Activated T-cell treated with anti-CD3 and anti-CD28 coated beads for 4 hours (primary cell): Measurements from ENCODE around the gene EIPR1.

Source experiments
- DNase-seq: peaks from one replicate; pipeline ENCODE4 v3.0.0-alpha.2; 2020

EIPR1 gene

GRCh38 chr2:3145471-3146021 lies 232.1 kb downstream of the EIPR1 start:
- DNase-seq = no peak

- DNase-seq = no peak
Observed at GRCh38 chr2:3144856-3145255, 232.8 kb downstream of the EIPR1 start.

DNA sequence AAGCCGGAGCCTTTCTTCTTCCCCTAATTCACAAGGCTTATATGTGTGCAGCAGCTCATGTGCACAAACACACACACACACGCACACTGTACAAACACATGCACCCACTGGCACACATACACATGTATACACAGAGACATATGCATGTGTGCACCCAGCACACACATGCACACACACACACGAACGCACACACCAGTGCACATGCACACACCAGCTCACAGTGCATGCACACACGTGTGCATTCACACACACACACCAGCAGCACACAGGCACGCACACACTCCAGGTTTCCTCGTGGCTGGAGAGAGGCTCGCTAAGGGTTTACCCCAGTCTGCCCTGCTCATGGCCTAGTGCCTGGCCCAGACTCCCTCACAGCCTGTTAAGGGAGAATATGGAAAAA lies 234.0 kb downstream of the EIPR1 start:
- no peak for DNase-seq

- no peak for DNase-seq
Observed at GRCh38 chr2:3142961-3143571, 234.6 kb downstream of the EIPR1 start.

DNA sequence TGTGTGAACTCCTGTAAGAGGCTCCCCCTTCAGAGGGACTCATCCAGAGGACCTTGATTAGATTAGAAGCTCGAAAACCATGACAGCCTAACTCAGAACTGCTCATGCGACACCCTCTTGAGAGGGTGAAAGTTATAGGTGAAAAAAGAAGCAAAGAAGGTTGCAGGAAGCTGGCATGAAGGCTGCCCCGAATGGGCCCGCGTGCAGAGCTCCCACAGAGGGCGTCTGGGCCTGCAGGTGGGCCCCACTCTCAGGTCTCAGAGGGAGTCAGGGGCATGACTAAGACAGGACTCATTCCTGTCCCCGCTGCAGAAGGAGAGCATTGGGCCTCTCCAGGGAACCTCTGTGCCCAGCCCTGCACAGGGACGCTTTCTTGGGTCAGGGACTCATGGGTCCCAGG lies 235.4 kb downstream of the EIPR1 start:
- no peak for DNase-seq

DNA sequence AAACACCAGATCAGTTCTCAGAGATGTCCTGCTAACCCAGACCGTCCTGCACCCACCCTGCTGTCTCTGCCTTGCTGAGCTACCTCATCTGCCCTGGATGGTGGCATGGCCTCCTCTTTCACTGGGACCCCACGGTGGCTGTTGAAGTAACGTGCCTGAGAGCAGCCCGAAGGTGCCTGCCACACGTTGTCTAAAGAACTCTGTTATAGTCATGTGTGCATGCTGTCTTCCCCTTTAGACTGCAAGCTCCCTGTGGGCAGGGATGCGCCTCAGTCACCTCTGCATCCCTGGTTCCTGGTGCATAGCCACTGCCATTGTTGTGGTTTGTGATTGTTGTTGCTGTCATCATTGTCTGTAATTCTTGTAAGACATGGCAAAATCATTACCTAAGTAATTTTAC lies 235.9 kb downstream of the EIPR1 start:
- no peak for DNase-seq

GRCh38 chr2:3139906-3140305 lies 237.7 kb downstream of the EIPR1 start:
- DNase-seq = no peak
